Upper lobe of left lung (tissue), 4 donors: ENCODE measurements around the gene SSC4D.

Experiments
- CTCF ChIP-seq, 6 experiments: fragments of 450-650 bp in 4 of 6; fragments of 200-600 bp in 2 of 6; sonication (generic) in 2 of 6; IDR thresholded peaks; one replicate each; pipeline ENCODE4 v1.5.1; 2016 to 2019; ENCODE audit warnings: antibody characterized with exemption in 6 of 6
- EP300 ChIP-seq, 4 donors: sonication (generic); formaldehyde crosslinking; IDR thresholded peaks; one replicate each; pipeline ENCODE4 v1.5.1; 2017; ENCODE audit warnings: antibody characterized with exemption in 4 of 4, control low read depth in 2 of 4
- POLR2A ChIP-seq, 4 donors: fragments of 450-650 bp; IDR thresholded peaks; one replicate each; pipeline ENCODE4 v1.5.1; 2016 to 2017; ENCODE audit warnings: antibody characterized with exemption in 4 of 4, mild to moderate bottlenecking in 2 of 4
- POLR2AphosphoS5 ChIP-seq, 2 donors: sonication (generic); formaldehyde crosslinking; IDR thresholded peaks; one replicate each; pipeline ENCODE4 v1.5.1; 2017; ENCODE audit warnings: antibody characterized with exemption in 2 of 2

DNA sequence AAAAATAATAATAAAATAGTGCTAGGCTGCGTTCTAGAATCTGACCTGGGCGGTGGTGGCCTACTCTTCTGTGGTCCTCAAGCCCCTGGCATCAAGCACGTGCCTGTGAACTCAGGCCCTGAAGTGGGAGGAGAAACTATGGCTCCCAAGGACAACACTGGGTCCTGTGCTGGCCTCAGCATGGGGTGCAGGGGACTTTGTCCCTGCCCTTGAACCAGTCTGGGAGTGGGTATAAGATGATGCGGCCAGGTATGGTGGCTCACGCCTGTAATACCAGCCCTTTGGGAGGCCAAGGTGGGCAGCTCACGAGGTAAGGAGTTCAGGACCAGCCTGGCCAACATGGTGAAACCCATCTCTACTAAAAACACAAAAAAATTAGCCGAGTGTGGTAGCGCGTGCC lies 20.7 kb upstream of the SSC4D start:
- TF ChIP-seq POLR2A (IDR thresholded peaks at IDR 0.05) (no peak), CTCF (IDR thresholded peaks at IDR 0.05) (no peak), EP300 (IDR thresholded peaks at IDR 0.05) (no peak), POLR2AphosphoS5 (IDR thresholded peaks at IDR 0.05) (no peak)
